T-helper 2 cell treated with Interferon-gamma antibody and Interleukin-4, amounts not matched to agents 5 μg/mL and 100 μg/mL, for 36 hours (primary cell): ENCODE data around the gene KRTAP9-8.
"Not testable (repeated sequence)": the region's sequence is repeated elsewhere in the genome, so short reads cannot be mapped to it uniquely, and the experiment has no call there.

Experiments
- DNase-seq: peaks from one replicate; pipeline ENCODE4 v3.0.0; 2021; ENCODE audit warnings: low spot score
- H3K27ac Mint-ChIP-seq: one replicate; pipeline ENCODE4 v1.8.0; 2021; ENCODE audit warnings: mild to moderate bottlenecking, mixed read lengths
- H3K27me3 Mint-ChIP-seq: one replicate; pipeline ENCODE4 v1.8.0; 2021; ENCODE audit warnings: low read depth, mixed read lengths
- H3K36me3 Mint-ChIP-seq: one replicate; pipeline ENCODE4 v1.8.0; 2021; ENCODE audit warnings: low read depth, mixed read lengths
- H3K4me1 Mint-ChIP-seq: one replicate; pipeline ENCODE4 v1.8.0; 2021; ENCODE audit warnings: low read depth, mixed read lengths
- H3K4me3 Mint-ChIP-seq: one replicate; pipeline ENCODE4 v1.8.0; 2022; ENCODE audit warnings: mild to moderate bottlenecking, moderate library complexity, mixed read lengths
- H3K9me3 Mint-ChIP-seq: one replicate; pipeline ENCODE4 v1.8.0; 2021; ENCODE audit warnings: mixed read lengths

Gene KRTAP9-8

DNA sequence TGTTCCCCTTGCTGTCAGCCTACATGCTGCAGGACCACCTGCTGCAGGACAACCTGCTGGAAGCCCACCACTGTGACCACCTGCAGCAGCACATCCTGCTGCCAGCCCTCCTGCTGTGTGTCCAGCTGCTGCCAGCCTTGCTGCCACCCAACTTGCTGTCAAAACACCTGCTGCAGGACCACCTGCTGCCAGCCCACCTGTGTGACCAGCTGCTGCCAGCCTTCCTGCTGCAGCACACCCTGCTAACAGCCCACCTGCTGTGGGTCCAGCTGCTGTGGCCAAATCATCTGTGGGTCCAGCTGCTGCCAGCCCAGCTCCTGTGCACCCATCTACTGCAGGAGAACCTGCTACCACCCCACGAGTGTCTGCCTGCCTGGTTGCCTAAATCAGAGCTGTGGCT lies 33.5 kb downstream of the KRTAP9-8 start:
- H3K9me3 Mint-ChIP-seq, H3K4me3 Mint-ChIP-seq, DNase-seq, H3K4me1 Mint-ChIP-seq, H3K27me3 Mint-ChIP-seq, H3K36me3 Mint-ChIP-seq, H3K27ac Mint-ChIP-seq: not testable (repeated sequence)

DNA sequence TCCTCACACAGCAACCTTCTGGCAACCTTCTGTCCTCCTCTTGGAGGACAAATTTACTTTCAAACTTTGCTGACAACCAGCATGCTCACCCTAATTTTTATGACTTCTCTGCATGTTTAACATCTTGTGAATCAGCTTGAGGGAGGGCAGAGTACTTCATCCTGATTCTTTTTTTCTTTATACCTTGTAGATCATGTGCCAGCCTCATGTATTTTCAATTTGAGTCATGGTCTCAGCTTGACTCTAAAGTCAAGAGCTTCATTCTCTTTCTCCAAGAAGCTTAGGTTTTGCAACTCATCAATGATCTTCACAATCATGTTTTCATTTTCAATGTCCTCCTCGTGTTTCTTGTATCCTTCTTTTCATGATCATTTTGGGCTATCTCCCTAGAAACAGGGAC lies 34.1 kb downstream of the KRTAP9-8 start:
- peaks cover 5% of the 10 kb centered on the region for H3K27me3 Mint-ChIP-seq
- DNase-seq, result no peak
- no peaks in the 10 kb centered on the region for H3K4me1 Mint-ChIP-seq
- no peak overlapping the region for H3K27ac Mint-ChIP-seq
- H3K4me3 Mint-ChIP-seq, result no peak overlapping the region
- no peaks in the 10 kb centered on the region for H3K36me3 Mint-ChIP-seq
- no peaks in the 10 kb centered on the region for H3K9me3 Mint-ChIP-seq

DNA sequence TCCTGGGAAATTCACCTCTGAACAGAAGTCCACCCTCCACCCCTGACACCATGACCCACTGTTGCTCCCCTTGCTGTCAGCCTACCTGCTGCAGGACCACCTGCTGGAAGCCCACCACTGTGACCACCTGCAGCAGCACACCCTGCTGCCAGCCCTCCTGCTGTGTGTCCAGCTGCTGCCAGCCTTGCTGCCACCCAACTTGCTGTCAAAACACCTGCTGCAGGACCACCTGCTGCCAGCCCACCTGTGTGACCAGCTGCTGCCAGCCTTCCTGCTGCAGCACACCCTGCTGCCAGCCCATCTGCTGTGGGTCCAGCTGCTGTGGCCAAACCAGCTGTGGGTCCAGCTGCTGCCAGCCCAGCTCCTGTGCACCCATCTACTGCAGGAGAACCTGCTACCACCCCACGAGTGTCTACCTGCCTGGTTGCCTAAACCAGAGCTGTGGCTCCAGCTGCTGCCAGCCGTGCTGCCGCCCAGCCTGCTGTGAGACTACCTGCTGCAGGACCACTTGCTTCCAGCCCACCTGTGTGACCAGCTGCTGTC lies 37.9 kb downstream of the KRTAP9-8 start, which contains the start of gene KRTAP9-7:
KRTAP9-7 (plus strand) TSS at position 51 of the 543 bp plus-strand sequence; CDS start at position 51, 0 bp downstream.
- H3K27me3 Mint-ChIP-seq, H3K27ac Mint-ChIP-seq: not testable (repeated sequence)

DNA sequence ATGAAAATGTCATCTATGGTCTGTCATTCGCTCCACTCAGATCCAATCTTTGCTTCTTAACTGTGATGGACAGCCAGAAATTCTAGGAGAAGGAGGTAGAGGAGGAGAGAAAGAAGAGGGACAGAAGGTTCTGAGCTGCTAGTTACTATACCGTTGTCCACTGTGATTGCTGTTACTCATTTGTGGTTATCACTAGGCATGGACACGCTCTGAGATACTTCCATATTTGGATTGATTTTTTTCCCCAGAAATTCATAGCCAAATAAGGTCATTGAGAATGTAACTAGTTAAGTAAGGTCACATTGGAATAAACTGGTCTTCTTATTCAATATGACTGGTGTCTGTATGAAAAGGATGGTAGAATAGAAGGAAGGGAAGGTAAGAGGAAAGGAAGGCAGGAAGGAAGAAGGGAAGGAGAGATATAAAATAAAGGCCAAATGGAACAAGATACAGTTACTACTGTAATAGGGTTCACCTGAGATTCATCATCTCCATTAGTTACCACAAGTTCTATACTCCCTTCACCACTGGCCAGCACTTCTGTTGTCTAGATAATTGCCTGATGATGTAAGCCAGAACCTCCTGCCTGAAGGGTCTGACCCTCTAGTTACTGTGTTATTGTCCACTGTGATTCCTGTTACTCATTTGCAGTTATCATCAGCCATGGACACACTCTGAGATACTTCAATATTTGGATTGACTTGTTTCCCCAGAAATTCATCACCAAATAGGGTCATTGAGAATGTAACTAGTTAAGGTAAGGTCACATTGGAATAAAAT lies 40.6 kb downstream of the KRTAP9-8 start:
- no peaks in the 10 kb centered on the region for H3K9me3 Mint-ChIP-seq
- no peak for DNase-seq
- H3K36me3 Mint-ChIP-seq, result no peaks in the 10 kb centered on the region
- H3K27me3 Mint-ChIP-seq, result peaks cover 8% of the 10 kb centered on the region
- H3K4me3 Mint-ChIP-seq, result no peak overlapping the region
- H3K27ac Mint-ChIP-seq, result no peak overlapping the region
- no peaks in the 10 kb centered on the region for H3K4me1 Mint-ChIP-seq

More for the DNA sequence above, 37.9 kb downstream of the KRTAP9-8 start, which contains the start of gene KRTAP9-7:
- not testable (repeated sequence) for H3K36me3 Mint-ChIP-seq, H3K4me1 Mint-ChIP-seq, DNase-seq, H3K4me3 Mint-ChIP-seq, H3K9me3 Mint-ChIP-seq

DNA sequence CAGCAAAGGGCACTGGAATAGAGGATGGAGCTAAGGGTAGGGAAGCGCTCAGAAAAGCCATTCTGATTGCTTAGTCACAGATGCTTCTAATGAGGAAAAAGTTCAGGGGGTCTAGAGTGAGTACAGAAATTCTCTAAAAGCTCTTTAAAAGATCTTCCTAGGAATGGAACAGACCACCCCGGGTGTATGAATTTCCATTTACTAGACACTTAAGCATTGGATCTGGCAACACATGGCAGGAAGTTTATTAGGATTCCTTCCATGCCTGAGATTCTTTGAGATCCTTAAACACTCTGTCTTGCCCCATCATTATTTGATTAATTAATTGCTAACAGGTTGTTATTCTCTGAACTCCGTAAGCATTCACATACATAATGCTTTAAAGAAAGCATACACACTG lies 46.2 kb downstream of the KRTAP9-8 start:
- Mint-ChIP-seq H3K27me3 (peaks cover 3% of the 10 kb centered on the region), H3K36me3 (no peaks in the 10 kb centered on the region), H3K9me3 (no peaks in the 10 kb centered on the region), H3K4me3 (no peak overlapping the region), H3K27ac (no peak overlapping the region), H3K4me1 (no peaks in the 10 kb centered on the region)
- no peak for DNase-seq

DNA sequence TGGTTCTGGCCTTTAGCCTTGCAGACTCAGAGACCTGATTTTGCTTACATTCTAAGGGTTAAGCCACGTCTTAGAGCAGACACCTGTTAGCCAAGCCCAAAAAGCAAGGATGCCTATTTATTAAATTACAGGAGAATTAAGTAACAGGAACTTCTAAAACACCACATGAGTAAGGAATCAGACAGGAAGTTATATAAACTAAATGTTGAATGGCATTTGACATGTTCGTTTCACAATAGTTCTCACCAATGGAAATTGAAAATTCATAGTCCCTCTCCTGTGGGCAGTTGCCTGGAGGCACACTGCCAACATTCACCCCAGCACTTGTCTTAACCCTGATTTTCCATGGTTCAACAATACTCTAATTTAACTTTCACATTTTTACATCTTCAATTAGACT lies 46.7 kb downstream of the KRTAP9-8 start:
- H3K27ac Mint-ChIP-seq, result no peak overlapping the region
- no peak overlapping the region for H3K4me3 Mint-ChIP-seq
- H3K27me3 Mint-ChIP-seq, result peaks cover 3% of the 10 kb centered on the region
- H3K4me1 Mint-ChIP-seq, result no peaks in the 10 kb centered on the region
- no peaks in the 10 kb centered on the region for H3K36me3 Mint-ChIP-seq
- no peaks in the 10 kb centered on the region for H3K9me3 Mint-ChIP-seq
- DNase-seq, result no peak

DNA sequence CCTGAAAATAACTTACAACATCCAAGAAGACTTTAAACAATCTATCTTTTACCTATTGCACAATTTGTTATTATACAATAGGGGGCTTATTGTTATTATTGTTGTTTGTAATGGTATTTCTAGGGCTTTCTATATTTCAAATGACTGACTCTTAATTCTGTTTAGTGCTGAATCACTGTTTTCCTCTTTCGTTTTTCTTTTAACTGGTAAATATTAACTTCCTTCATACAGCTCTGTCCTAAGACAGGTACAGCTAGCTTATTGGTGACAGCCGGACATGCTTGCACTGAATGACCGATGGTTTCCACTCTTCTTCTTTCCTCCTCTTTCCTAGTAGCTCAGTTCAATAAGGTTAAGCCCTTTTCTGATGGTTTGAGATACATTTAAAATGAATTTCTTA lies 49.3 kb downstream of the KRTAP9-8 start:
- Mint-ChIP-seq H3K27me3 (peaks cover 3% of the 10 kb centered on the region), H3K9me3 (no peaks in the 10 kb centered on the region), H3K36me3 (no peaks in the 10 kb centered on the region), H3K4me1 (no peaks in the 10 kb centered on the region), H3K27ac (no peak overlapping the region), H3K4me3 (no peak overlapping the region)
- DNase-seq, result no peak
